PC-9 (cell line): ENCODE data around the gene HDC.

Experiments used
- EZH2 ChIP-seq: fragments of 200-600 bp; sonication (generic); IDR thresholded peaks from 2 replicates; pipeline ENCODE4 v1.8.0; 2017; ENCODE audit warnings: antibody characterized with exemption, low read depth
- TF ChIP-seq, protein P1 (sequence below): fragments of 200-600 bp; sonication (generic); conservative IDR thresholded peaks from 2 replicates; pipeline ENCODE4 v1.6.1; 2017; ENCODE audit warnings: mixed run types, antibody characterized with exemption, mild to moderate bottlenecking, moderate library complexity

- TF ChIP-seq, protein P1, sequence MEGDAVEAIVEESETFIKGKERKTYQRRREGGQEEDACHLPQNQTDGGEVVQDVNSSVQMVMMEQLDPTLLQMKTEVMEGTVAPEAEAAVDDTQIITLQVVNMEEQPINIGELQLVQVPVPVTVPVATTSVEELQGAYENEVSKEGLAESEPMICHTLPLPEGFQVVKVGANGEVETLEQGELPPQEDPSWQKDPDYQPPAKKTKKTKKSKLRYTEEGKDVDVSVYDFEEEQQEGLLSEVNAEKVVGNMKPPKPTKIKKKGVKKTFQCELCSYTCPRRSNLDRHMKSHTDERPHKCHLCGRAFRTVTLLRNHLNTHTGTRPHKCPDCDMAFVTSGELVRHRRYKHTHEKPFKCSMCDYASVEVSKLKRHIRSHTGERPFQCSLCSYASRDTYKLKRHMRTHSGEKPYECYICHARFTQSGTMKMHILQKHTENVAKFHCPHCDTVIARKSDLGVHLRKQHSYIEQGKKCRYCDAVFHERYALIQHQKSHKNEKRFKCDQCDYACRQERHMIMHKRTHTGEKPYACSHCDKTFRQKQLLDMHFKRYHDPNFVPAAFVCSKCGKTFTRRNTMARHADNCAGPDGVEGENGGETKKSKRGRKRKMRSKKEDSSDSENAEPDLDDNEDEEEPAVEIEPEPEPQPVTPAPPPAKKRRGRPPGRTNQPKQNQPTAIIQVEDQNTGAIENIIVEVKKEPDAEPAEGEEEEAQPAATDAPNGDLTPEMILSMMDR = no peak
- no peak for TF ChIP-seq EZH2
Measured at GRCh38 chr15:50298340-50298739, 32.8 kb upstream of the HDC start.
